Thymus (tissue), 11 donors: ENCODE results near the gene RPLP2. TPM values are rescaled to one million over a fixed set of nuclear protein-coding genes. Genes with fewer than 3 reads are reported as not detected.
A peak's percentile ranks its signal among the peaks of the same experiment; 100 is the strongest.

Experiments
- DNase-seq, 9 donors: peaks; one replicate each; pipeline ENCODE4 v3.0.0-alpha.2; 2013; ENCODE audit warnings: low spot score in 9 of 9, low read depth in 6 of 9, missing footprints in 1 of 9
- H3K27ac ChIP-seq, 2 donors: one replicate each; pipeline ENCODE4 v1.5.1; 2013; ENCODE audit warnings: control low read depth in 1 of 2, low read depth in 1 of 2, low read length in 1 of 2, mild to moderate bottlenecking in 1 of 2, moderate library complexity in 1 of 2
- H3K27me3 ChIP-seq, 2 donors: one replicate each; pipeline ENCODE4 v1.5.1; 2013; ENCODE audit warnings: low read length in 1 of 2; ENCODE audit not compliant: control insufficient read depth in 2 of 2, insufficient read depth in 1 of 2
- H3K36me3 ChIP-seq, 2 donors: one replicate each; pipeline ENCODE4 v1.5.1; 2013; ENCODE audit warnings: low read length in 1 of 2, mild to moderate bottlenecking in 1 of 2, moderate library complexity in 1 of 2; ENCODE audit not compliant: control insufficient read depth in 2 of 2, insufficient read depth in 2 of 2
- H3K4me1 ChIP-seq, 2 donors: one replicate each; pipeline ENCODE4 v1.5.1; 2013; ENCODE audit warnings: low read length in 2 of 2; ENCODE audit not compliant: control insufficient read depth in 2 of 2, insufficient read depth in 2 of 2
- H3K4me3 ChIP-seq, 2 donors: one replicate each; pipeline ENCODE4 v1.5.1; 2013; ENCODE audit warnings: low read length in 2 of 2, control low read depth in 1 of 2, mild to moderate bottlenecking in 1 of 2
- H3K9me3 ChIP-seq, 2 donors: one replicate each; pipeline ENCODE4 v1.5.1; 2013; ENCODE audit warnings: low read length in 1 of 2, mild to moderate bottlenecking in 1 of 2; ENCODE audit not compliant: control insufficient read depth in 2 of 2, insufficient read depth in 1 of 2
- WGBS: extraction: QIAGEN DNeasy Blood & Tissue Kit; methylation state at CpG from one replicate; pipeline ENCODE4 v1.1.7; 2013; 5-methylcytosine and 5-hydroxymethylcytosine counted together
- polyA plus RNA-seq: library from polyadenylated mRNA; stranded (reverse); fragments of 200-250 nt; gene quantifications from one replicate; pipeline ENCODE4 v1.2.3, GENCODE V29; 2013
- total RNA-seq: library from RNA; stranded (reverse); fragments of 120-200 nt; gene quantifications from one replicate; pipeline ENCODE4 v1.2.4, GENCODE V29; 2013
- donor health status: healthy.

RPLP2 gene
- total and polyA plus RNA-seq, 2 donors, result 1,873 to 2,667 TPM

- H3K4me3 ChIP-seq, result no peak overlapping the region
- no peak overlapping the region for H3K27ac ChIP-seq
- no peak for DNase-seq
- peaks cover 38 to 43% of the 10 kb centered on the region in 2 donors for H3K36me3 ChIP-seq
- H3K9me3 ChIP-seq, result peaks cover 0 to 5% of the 10 kb centered on the region in 2 donors
- H3K4me1 ChIP-seq, result peaks cover 34 to 46% of the 10 kb centered on the region in 2 donors
- no peaks in the 10 kb centered on the region for H3K27me3 ChIP-seq
- WGBS, result 97% methylated on average over 20 of the region's 20 CpGs
Observed at GRCh38 chr11:801097-801780, 8.5 kb upstream of the RPLP2 start.

GRCh38 chr11:802018-802617 is 7.6 kb upstream of the RPLP2 start:
- H3K27me3 ChIP-seq, result no peaks in the 10 kb centered on the region
- peaks cover 25 to 37% of the 10 kb centered on the region in 2 donors for H3K4me1 ChIP-seq
- no peak overlapping the region for H3K27ac ChIP-seq
- over 99% methylated on average over 21 of the region's 21 CpGs for WGBS
- H3K36me3 ChIP-seq, result peaks cover 38 to 43% of the 10 kb centered on the region in 2 donors
- peaks cover 0 to 5% of the 10 kb centered on the region in 2 donors for H3K9me3 ChIP-seq
- DNase-seq, result no peak
- no peak overlapping the region for H3K4me3 ChIP-seq

- H3K4me3 ChIP-seq, result no peak overlapping the region
- 96% methylated on average over 28 of the region's 28 CpGs for WGBS
- H3K36me3 ChIP-seq, result peaks cover 38 to 43% of the 10 kb centered on the region in 2 donors
- H3K9me3 ChIP-seq, result peaks cover 0 to 5% of the 10 kb centered on the region in 2 donors
- H3K4me1 ChIP-seq, result peaks cover 25 to 30% of the 10 kb centered on the region in 2 donors
- no peak overlapping the region for H3K27ac ChIP-seq
- no peak for DNase-seq
- no peaks in the 10 kb centered on the region for H3K27me3 ChIP-seq
Observed at GRCh38 chr11:802693-803466, 6.9 kb upstream of the RPLP2 start.

- DNase-seq, result no peak
- WGBS, result 93% methylated on average over 8 of the region's 8 CpGs
Observed at GRCh38 chr11:803467-803742, 6.4 kb upstream of the RPLP2 start.

GRCh38 chr11:803770-804598 is 5.8 kb upstream of the RPLP2 start:
- H3K9me3 ChIP-seq, result peaks cover 0 to 5% of the 10 kb centered on the region in 2 donors
- WGBS, result 60% methylated on average over 26 of the region's 26 CpGs
- H3K4me3 ChIP-seq, result peak overlapping the region; percentile 70 to 73
- DNase-seq, result no peak
- H3K36me3 ChIP-seq, result peaks cover 37 to 41% of the 10 kb centered on the region in 2 donors
- peaks cover 26 to 34% of the 10 kb centered on the region in 2 donors for H3K4me1 ChIP-seq
- H3K27ac ChIP-seq, result peak overlapping the region in 1 of 2 donors; percentile 95
- H3K27me3 ChIP-seq, result no peaks in the 10 kb centered on the region

More at GRCh38 chr11:803467-803742, 6.4 kb upstream of the RPLP2 start:
- Histone ChIP-seq H3K4me1 (peaks cover 24 to 31% of the 10 kb centered on the region in 2 donors), H3K27ac (no peak overlapping the region), H3K9me3 (peaks cover 0 to 5% of the 10 kb centered on the region in 2 donors), H3K27me3 (no peaks in the 10 kb centered on the region), H3K4me3 (no peak overlapping the region), H3K36me3 (peaks cover 38 to 43% of the 10 kb centered on the region in 2 donors)

GRCh38 chr11:804599-804964 is 5.2 kb upstream of the RPLP2 start:
- peak overlapping the region; percentile 70 to 73 for H3K4me3 ChIP-seq
- no peaks in the 10 kb centered on the region for H3K27me3 ChIP-seq
- peaks cover 0 to 5% of the 10 kb centered on the region in 2 donors for H3K9me3 ChIP-seq
- no peak for DNase-seq
- WGBS, result 3% methylated on average over 18 of the region's 18 CpGs
- peak overlapping the region; percentile 78 to 95 for H3K27ac ChIP-seq
- peaks cover 32 to 35% of the 10 kb centered on the region in 2 donors for H3K36me3 ChIP-seq
- peaks cover 26 to 35% of the 10 kb centered on the region in 2 donors for H3K4me1 ChIP-seq

GRCh38 chr11:808427-809286 is 1.1 kb upstream of the RPLP2 start:
- H3K9me3 ChIP-seq, result peaks cover 0 to 5% of the 10 kb centered on the region in 2 donors
- DNase-seq, result no peak
- WGBS, result 38% methylated on average over 36 of the region's 36 CpGs

GRCh38 chr11:810040-810567 is 337 bp downstream of the RPLP2 start:
- Histone ChIP-seq H3K4me3 (peak overlapping the region; percentile 70 to 83), H3K27ac (peak overlapping the region; percentile 43 to 85), H3K27me3 (no peaks in the 10 kb centered on the region), H3K36me3 (peaks cover 30 to 33% of the 10 kb centered on the region in 2 donors), H3K4me1 (peaks cover 21 to 28% of the 10 kb centered on the region in 2 donors), H3K9me3 (peaks cover 0 to 5% of the 10 kb centered on the region in 2 donors)
- WGBS, result under 1% methylated on average over 55 of the region's 55 CpGs
- no peak for DNase-seq

More at GRCh38 chr11:808427-809286, 1.1 kb upstream of the RPLP2 start:
- peaks cover 33 to 40% of the 10 kb centered on the region in 2 donors for H3K4me1 ChIP-seq
- H3K27me3 ChIP-seq, result no peaks in the 10 kb centered on the region
- peaks cover 25 to 30% of the 10 kb centered on the region in 2 donors for H3K36me3 ChIP-seq
- peak overlapping the region; percentile 90 to 96 for H3K27ac ChIP-seq
- peak overlapping the region; percentile 70 to 83 for H3K4me3 ChIP-seq
